ENCODE measurements around the gene FAM24B.
A peak's percentile ranks its signal among the peaks of the same experiment; 100 is the strongest.
"Not testable (repeated sequence)": the region's sequence is repeated elsewhere in the genome, so short reads cannot be mapped to it uniquely, and the experiment has no call there.

Gene FAM24B

DNA sequence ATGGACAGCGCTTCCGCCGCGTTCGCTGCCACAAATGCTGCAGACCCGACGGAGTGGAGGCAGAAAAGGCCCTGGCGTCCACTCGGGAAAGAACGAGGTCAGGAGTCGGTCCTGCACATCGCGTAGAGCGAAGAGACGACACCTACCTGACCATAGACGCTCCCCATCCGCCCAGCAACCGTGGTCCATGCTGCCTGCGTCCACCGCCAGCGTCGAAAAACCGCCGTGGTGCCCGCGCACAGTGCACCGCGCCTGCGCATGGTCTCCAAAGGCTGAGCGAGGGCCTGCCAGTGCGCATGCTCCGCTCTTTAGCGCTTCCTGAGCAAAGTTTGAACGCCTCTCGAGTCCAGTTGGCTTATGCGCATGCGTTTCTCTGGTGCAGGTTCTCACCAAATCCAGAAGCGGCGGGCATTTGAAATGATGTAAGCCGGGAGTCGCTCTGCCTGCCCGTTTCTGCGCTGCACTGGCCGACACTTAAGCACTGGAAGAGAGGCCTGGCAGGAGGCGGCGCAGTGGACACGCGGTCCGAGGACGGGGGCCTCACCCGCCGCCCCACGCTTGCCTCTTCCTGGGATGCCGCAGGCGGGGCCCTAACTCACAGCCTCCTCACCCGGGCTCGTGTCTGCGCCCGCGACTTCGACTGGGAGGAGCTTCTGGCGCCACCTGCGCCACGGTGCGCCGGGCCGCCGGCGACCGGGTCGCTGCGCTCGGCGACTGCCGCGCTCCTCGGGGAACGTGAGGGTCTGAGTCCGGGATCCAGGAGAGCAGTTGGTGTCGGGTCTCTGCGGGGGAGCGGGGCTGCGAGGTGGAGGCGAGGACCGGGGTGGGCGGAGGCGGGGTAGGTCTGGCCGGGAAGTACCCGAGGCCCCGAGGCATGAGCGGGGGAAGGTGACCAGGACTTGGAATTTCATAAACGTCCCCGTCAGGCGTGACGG, at the start of gene FAM24B:
TSS of gene FAM24B (minus strand) at position 243 of the 935 bp plus-strand sequence. CDS start 29,066 bp downstream, outside the sequence.
- peak; percentile 84 for DNase-seq

GRCh38 chr10:122915700-122916099, 36.3 kb upstream of the FAM24B start:
- no peak for DNase-seq

DNA sequence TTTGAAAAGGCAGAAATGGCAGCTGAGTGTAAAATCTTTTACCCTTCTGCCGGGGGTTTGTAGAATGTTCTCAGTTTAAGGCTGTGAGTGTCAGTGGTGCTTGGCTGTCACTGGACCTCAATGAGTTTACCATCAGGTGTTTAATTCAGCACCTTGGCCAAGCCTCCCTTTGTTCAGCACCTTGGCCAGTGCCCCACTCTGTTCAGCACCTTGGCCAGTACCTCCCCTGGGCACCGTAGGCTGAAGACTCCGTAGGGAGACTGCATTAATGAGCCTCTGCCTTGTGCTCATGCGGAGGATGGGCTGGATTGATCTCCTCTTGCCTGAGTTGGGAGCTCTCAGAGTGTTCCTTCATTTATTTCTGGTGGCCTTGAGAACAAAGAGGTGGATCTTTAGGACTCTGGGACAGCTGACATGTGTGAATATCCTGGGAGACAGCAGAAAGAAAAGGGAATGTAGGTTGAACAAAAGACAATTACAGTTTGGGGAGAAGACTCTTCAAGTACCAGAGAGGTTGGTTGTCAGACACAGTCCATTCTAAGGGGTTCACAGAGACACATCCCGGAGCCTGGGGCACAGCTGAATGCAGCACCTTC, 32.6 kb upstream of the FAM24B start:
- no peak for DNase-seq

DNA sequence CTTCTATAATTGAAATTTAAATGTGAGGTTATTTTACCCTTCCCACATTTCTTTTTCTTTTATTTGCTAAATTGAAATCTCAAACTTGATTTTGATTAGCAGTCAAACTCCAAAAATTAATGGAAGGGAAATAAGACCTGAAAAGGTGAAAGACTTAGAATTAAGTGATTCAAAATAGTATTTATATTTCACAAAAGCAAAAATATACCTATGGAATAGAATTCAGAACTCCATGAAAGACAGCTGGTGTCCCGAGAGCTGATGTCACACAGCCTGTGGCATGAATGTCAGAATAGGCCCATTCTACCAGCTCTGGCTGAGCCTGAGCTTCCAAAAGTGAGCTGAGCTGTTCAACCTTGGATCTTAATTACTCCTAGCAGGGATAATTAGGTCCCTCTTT, 30.9 kb upstream of the FAM24B start, which contains the start of gene FAM24A:
TSS of gene FAM24A (plus strand) at position 301 of the 400 bp plus-strand sequence. CDS start 1,025 bp downstream, outside the sequence.
- no peak for DNase-seq

DNA sequence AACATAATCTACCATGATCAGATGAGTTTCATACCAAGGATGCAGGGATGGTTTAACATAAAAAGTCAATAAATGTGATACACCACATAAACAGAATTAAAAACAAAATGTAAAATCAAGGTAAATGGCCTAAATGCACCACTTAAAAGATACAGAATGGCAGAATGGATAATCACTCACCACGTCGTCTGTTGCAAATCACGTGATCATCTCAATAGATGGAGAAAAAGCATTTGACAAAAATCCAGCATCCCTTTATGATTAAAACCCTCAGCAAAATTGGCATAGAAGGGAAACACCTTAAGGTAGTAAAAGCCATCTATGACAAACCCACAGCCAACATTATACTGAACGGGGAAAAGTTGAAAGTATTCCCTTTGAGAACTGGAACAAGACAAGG, 24.5 kb upstream of the FAM24B start:
- DNase-seq = not testable (repeated sequence)

DNA sequence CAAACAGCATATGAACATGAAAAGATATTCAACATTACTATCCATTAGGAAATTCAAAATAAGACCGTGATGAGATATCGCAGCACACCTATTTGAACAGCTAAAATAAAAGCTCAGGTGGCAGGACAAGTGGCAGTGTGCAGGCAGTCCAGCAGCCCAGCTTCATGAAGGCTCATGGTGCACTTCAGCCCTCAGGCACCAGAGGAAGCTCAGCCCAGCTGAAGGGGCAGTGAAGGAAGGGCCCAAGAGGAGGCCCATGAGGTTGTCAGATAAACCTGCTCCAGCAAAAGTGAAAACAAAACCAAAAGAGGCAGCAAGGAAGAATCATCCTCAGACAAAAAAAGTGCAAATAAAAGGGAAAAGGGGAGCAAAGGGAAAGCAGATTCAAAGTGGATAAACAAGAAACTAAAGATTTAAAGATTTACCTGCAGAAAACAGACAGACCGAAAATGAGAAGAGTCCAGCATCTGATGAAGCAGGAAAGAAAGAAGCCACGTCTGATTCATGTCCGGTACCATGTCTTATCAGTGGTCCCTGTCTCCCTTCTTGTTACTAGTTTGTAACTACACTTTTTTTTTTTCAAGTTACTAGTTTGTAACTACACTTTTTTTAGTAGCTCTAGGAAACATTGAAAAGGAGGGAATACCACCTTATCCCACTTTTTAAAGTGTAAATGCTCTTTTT, 15.0 kb upstream of the FAM24B start:
- no peak for DNase-seq

DNA sequence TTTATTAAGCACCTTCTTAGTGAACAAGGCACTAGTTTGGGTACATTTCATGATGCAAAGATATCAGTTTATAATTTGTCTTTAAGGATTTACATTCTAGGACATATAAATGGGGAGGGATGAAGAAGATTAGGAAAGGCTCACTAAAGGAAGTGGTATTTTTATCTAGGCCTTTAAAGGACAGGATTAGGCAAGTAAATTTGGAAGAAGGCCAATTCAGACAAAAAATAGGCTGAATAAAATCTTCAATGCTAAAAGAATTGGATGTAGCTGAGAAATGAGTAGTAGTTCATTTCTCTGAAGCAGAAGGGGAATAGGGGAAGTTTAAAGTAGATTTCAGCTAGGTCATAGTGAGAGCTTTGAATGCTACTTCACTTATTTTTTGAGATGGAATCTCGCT, 4.8 kb upstream of the FAM24B start:
- no peak for DNase-seq

DNA sequence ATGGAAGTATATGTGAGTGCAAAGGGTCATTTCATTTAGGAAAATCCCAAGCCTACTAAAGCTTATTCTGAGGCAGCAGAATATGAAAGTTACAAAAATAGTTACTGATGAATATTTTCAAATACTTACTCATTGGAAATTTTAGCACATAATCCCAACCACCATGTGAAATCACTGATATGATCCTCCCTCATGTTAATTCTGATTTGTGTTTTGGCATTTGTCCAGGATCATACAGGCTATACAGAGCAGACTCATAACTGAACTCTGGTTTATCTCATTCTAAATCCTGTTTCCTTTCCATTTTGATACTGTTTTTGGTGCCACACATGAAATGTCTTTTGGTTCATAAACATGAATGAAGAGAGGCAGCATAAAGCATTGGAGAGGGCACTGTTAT, 3.4 kb upstream of the FAM24B start:
- DNase-seq = no peak

DNA sequence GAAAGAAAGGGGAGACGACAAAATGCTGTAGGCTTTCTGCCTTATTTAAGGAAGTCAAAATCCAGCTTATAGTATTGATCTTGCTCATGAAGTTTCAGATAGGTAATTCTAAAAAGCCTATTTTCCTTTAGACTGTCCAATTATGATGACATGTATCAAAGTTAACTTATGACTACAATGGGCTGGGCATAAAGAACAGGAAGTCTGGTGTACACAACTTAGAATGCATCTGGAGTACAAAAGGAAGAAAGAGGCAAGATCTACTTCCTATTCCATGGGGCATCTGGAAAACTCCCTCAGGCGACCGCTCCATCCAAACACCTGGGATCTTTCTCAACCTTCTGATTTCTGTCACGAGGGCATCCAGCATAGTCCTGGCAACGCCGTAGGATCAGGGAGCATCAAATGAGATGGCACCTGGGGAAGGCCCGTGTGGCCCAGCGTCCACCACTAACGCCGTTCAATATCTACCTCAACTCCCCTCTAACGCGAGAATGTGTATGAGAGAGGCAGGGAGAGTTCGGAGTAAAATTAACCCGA, 512 bp downstream of the FAM24B start:
- no peak for DNase-seq

GRCh38 chr10:122877264-122877663, 2.1 kb downstream of the FAM24B start:
- no peak for DNase-seq

- no peak for DNase-seq
Observed at GRCh38 chr10:122876467-122876855, 2.9 kb downstream of the FAM24B start.

- DNase-seq = no peak
Observed at GRCh38 chr10:122875843-122876466, 3.4 kb downstream of the FAM24B start.

DNA sequence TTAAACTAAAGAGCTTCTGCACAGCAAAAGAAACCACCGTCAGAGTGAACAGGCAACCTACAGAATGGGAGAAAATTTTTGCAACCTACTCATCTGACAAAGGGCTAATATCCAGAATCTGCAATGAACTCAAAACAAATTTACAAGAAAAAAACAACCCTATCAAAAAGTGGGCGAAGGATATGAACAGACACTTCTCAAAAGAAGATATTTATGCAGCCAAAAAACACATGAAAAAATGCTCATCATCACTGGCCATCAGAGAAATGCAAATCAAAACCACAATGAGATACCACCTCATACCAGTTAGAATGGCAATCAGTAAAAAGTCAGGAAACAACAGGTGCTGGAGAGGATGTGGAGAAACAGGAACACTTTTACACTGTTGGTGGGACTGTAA, 7.4 kb downstream of the FAM24B start:
- not testable (repeated sequence) for DNase-seq

DNA sequence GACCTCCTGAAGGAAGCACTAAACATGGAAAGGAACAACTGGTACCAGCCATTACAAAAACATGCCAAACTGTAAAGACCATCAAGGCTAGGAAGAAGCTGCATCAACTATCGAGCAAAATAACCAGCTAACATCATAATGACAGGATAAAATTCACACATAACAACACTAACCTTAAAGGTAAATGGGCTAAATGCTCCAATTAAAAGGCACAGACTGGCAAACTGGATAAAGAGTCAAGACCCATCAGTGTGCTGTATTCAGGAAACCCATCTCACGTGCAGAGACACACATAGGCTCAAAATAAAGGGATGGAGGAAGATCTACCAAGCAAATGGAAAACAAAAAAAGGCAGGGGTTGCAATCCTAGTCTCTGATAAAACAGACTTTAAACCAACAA, 10.6 kb downstream of the FAM24B start:
- not testable (repeated sequence) for DNase-seq

DNA sequence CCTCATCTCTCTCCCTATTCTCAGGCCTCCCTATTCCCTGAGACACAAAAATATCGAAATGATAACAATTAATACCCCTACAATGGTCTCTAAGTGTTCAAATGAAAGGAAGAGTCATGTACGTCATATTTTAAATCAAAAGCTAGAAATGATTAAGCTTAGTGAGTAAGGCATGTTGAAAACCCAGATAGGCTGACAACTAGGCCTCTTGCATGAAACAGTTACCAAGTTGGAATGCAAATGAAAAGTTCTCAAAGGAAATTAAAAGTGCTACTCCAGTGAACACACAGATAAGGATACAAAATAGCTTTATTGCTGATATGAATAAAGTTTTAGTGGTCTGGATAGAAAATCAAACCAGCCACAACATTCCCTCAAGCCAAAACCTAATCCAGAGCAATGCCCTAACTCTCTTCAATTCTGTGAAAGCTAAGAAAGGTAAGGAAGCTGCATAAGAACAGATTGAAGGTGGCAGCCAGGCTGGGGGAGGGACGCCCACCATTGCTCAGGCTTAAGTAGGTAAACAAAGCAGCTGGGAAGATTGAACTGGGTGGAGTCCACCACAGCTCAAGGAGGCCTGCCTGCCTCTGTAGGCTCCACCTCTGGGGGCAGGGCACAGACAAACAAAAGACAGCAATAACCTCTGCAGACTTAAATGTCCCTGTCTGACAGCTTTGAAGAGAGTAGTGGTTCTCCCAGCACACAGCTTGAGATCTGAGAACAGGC, 12.5 kb downstream of the FAM24B start:
- not testable (repeated sequence) for DNase-seq

DNA sequence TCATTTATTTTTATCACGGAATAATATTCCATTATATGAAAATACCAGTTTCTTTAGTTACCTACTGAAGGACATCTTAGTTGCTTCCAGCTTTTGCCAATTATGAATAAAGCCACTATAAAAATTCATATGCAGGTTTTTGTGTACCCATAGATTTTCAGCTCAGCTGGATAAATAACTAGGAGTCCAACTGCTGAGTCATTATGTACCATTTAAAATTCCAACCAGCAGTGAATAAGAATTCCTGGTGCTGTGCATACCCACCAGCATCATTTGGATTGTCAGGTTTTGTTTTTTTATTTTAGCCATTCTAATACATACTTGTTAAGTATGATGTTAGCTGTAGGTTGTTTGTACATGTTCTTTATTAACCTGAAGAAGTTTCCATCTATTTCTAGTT, 14.5 kb downstream of the FAM24B start:
- no peak for DNase-seq

DNA sequence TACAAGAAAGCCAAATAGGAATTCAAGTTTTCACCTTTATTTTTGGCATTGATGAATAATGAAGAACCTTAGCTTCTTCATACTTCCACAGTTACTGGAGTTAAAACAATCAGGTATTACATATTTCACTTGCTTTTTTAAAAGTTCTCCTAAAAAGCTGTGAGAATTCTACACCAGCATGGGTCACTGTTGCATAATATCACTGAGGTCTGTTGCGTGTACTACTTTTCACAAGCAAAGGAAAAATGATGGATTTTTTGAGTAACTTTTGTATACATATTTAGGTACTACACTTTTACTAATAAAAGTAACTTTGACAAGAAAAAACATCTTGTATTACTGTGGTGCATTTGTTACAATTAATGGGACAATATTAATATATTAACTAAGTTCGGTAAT, 15.2 kb downstream of the FAM24B start:
- DNase-seq = no peak

DNA sequence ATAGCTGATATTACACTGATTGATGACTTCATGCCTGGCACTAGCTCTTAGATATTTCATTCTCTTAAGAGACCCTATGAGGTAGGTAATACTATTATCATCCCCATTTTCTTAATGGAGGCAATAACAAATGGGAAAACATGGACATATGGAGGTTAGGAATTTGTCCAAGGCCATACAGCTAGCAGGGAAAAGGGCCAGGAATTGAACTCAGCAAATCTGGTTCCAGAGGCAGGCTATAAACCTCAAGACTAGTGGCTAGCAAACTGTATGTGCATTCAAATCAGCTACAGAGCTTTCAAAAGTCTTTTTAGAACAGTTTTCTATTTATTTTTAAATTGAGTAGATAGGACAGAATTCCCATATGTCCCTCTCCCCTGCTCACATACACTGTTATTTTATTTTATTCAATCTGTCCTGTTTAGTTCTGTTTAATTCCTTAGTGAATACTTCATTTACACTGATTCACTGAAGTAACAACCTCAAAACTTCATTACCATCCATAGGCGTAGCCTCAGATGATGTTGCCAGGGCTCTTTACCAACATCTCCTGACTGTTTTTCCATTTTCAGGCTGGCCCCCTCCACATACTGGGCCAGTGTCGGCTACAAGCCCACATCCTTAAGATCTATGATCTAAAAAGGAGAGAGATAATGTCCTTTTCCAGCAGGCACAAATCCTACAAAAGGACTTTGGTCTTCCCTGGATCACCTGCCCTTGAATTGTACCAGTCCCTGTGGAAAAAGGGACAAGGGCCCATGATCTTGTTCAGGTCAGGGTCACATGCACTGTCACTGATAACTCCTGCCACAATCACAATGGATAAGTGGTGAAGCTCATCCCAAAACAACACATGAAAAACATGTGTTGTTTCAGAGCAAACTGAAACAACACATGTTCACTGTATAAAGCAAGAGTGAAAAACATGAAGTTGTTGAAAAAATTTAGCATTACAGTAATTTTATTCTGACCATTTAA, 15.9 kb downstream of the FAM24B start:
- no peak for DNase-seq

GRCh38 chr10:122861711-122862161, 17.6 kb downstream of the FAM24B start:
- no peak for DNase-seq

DNA sequence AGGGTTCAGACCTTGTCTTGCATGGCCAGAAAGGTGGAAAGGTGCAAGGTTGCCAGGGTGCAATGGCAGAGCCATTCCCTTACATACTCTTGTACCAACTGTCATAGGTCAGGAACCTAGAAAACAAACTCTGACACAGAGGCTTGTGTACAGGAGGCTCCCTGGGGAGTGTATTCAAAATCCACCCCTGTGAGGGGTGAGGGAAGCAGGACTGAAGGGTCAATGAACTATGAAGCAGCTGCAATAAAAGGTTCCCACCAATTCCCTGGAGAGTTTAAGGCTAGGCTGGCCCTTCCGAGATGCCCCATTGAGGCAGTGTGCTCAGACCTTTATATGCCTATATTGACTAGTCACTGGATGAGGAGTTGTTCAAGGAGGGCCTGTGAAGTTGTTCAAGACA, 19.9 kb downstream of the FAM24B start:
- no peak for DNase-seq

GRCh38 chr10:122858042-122858441, 21.3 kb downstream of the FAM24B start:
- not testable (repeated sequence) for DNase-seq

All from NCI-H526 treated with DMSO at 0.1 percent for 48 hours (cell line).